HepG2 (cell line): Measurements from ENCODE around the gene KCTD4. TPM values are rescaled to one million over a fixed set of nuclear protein-coding genes. Genes with fewer than 3 reads are reported as not detected.

Source experiments
- ATAC-seq: fragments of 200-7000 bp; cut with Tn5 transposase; 3 replicates; pipeline ENCODE4 v1.9.1; 2020; ENCODE audit warnings: mild to moderate bottlenecking, moderate library complexity
- BruUV-seq: library from RNA; stranded (reverse); fragments of 400-500 nt; replicated peaks from 2 replicates; lab custom pipeline; 2021; lab: Mats Ljungman, UMichigan
- CTCF ChIA-PET: fragments of 300-600 bp; formaldehyde crosslinking; extraction: SDS; loops from one replicate; lab custom pipeline; 2021; ENCODE audit warnings: low total read pairs, inconsistent platforms, low intra/inter-chr PET ratio; lab: Yijun Ruan, JAX
- POLR2A ChIA-PET: fragments of 350-600 bp; sonication (Branson Sonifier 250); formaldehyde crosslinking; loops from one replicate; lab custom pipeline; 2020; ENCODE audit warnings: antibody characterized with exemption, inconsistent platforms; lab: Yijun Ruan, JAX
- DNase-seq: peaks from one replicate; pipeline ENCODE4 v3.0.0-alpha.2; 2015; ENCODE audit warnings: low spot score
- FAIRE-seq: peaks from 3 replicates; lab custom pipeline; 2011; peaks lifted over from hg19 to GRCh38; lab: Jason Lieb, UNC
- H2AFZ ChIP-seq: one replicate; pipeline ENCODE4 v1.6.1; 2011; ENCODE audit warnings: low read length, inconsistent platforms
- H3K27ac ChIP-seq: fragments of 300-600 bp; 3 replicates; pipeline ENCODE4 v1.8.0; 2011; ENCODE audit warnings: mixed run types, mild to moderate bottlenecking, mixed read lengths, low read length, inconsistent platforms; ENCODE audit not compliant: insufficient read depth; ENCODE audit errors: extremely low read length
- H3K27me3 ChIP-seq, 2 experiments: fragments of 200-600 bp in 1 of 2; 2 replicates in 1 of 2; 3 replicates in 1 of 2; pipeline versions ENCODE4 v1.6.0 to v1.8.0; 2011; ENCODE audit warnings: low read length in 2 of 2, mild to moderate bottlenecking in 2 of 2, moderate library complexity in 2 of 2, inconsistent platforms in 1 of 2; ENCODE audit not compliant: insufficient read depth in 2 of 2, control insufficient read depth in 1 of 2
- H3K36me3 ChIP-seq, 2 experiments: fragments of 200-600 bp in 1 of 2; replicated peaks in 1 of 2; 2 replicates in 1 of 2; 3 replicates in 1 of 2; pipeline versions ENCODE4 v1.5.1 to v1.8.0; 2011; ENCODE audit warnings: low read length in 2 of 2, inconsistent platforms in 1 of 2; ENCODE audit not compliant: insufficient read depth in 2 of 2, control insufficient read depth in 1 of 2
- H3K4me1 ChIP-seq: 2 replicates; pipeline ENCODE4 v1.5.1; 2012; ENCODE audit warnings: low read length, inconsistent platforms; ENCODE audit not compliant: insufficient read depth
- H3K4me2 ChIP-seq: 2 replicates; pipeline ENCODE4 v1.6.0; 2011; ENCODE audit warnings: low read depth, low read length, inconsistent platforms
- H3K4me3 ChIP-seq, 3 experiments: fragments of 200-600 bp in 1 of 3; sonication (generic), shearing (Covaris generic) in 1 of 3; replicated peaks in 1 of 3; 2 replicates each; pipeline ENCODE4 v1.5.1; 2011 to 2016; ENCODE audit warnings: low read length in 3 of 3, inconsistent platforms in 2 of 3, low read depth in 2 of 3, mild to moderate bottlenecking in 2 of 3, control low read depth in 1 of 3, mixed read lengths in 1 of 3; ENCODE audit not compliant: insufficient read depth in 1 of 3
- H3K79me2 ChIP-seq: one replicate; pipeline ENCODE4 v1.6.1; 2011; ENCODE audit warnings: low read length, inconsistent platforms; ENCODE audit not compliant: insufficient read depth
- H3K9ac ChIP-seq: 2 replicates; pipeline ENCODE4 v1.6.0; 2011; ENCODE audit warnings: mild to moderate bottlenecking, low read depth, low read length, inconsistent platforms; ENCODE audit not compliant: insufficient read depth
- H3K9me3 ChIP-seq: 2 replicates; pipeline ENCODE4 v1.5.1; 2012; ENCODE audit warnings: mild to moderate bottlenecking, low read length
- H4K20me1 ChIP-seq: 2 replicates; pipeline ENCODE4 v1.6.0; 2011; ENCODE audit warnings: inconsistent platforms, mild to moderate bottlenecking, low read length, moderate library complexity; ENCODE audit not compliant: insufficient read depth
- CBX5 ChIP-seq: sonication (generic); formaldehyde crosslinking; IDR thresholded peaks from 2 replicates; pipeline ENCODE4 v1.4.0; 2020; ENCODE audit warnings: missing genetic modification reagents, borderline replicate concordance
- CC2D1A ChIP-seq: sonication (generic); formaldehyde crosslinking; IDR thresholded peaks from 2 replicates; pipeline ENCODE4 v1.8.1; 2023; ENCODE audit warnings: mild to moderate bottlenecking, missing genetic modification reagents
- ZBTB10 ChIP-seq: sonication (generic); formaldehyde crosslinking; IDR thresholded peaks from 2 replicates; pipeline ENCODE4 v1.4.0; 2020; ENCODE audit warnings: missing genetic modification reagents, borderline replicate concordance
- ZFX ChIP-seq: sonication (generic); formaldehyde crosslinking; IDR thresholded peaks from 2 replicates; pipeline ENCODE4 v1.4.0; 2020; ENCODE audit warnings: mild to moderate bottlenecking, low read depth, missing genetic modification reagents, moderate library complexity
- WGBS: methylation state at CpG from one replicate; pipeline ENCODE4 v1.1.6; 2017; ENCODE audit warnings: low lambda C conversion rate; 5-methylcytosine and 5-hydroxymethylcytosine counted together
- in situ Hi-C: cut with HindIII; loops from 2 replicates; pipeline ENCODE4 v1.10.0; 2017; ENCODE audit warnings: low pct_unique_long_range_greater_than_20kb; ENCODE audit not compliant: extremely low pct_ligation_motif_present
- intact Hi-C: fragments of 100-400 bp; cut with micrococcal nuclease; formaldehyde crosslinking; loops from one replicate; pipeline ENCODE4 v1.10.0; 2022; ENCODE audit not compliant: unreplicated experiment
- polyA plus RNA-seq, 8 experiments: library from polyadenylated mRNA; depleted of rRNA in 3 of 8; stranded (reverse) in 7 of 8; unstranded in 1 of 8; fragments of >200 nt; fragmentation: Illumina TruSeq in 4 of 8; extraction: Trizol in 4 of 8; gene quantifications; 2 replicates each; pipeline versions ENCODE4 v1.2.1 to v1.2.3, GENCODE V29; 2011 to 2016; ENCODE audit warnings: low read depth in 4 of 8, missing spikeins in 1 of 8, mixed read lengths in 1 of 8; ENCODE audit not compliant: insufficient read depth in 1 of 8
- total RNA-seq, 5 experiments: library from RNA; depleted of rRNA; stranded (reverse); fragments of >200 nt; fragmentation: Illumina TruSeq; extraction: Trizol; gene quantifications; 2 replicates each; pipeline ENCODE4 v1.2.3, GENCODE V29; 2016; ENCODE audit warnings: low read depth in 1 of 5

Gene KCTD4
- total and polyA plus RNA-seq, 2 of the 13 experiments (the other 11 are each of a cell fraction or from before 2014, with no cell fraction given) = not detected

- no peak for TF ChIP-seq ZBTB10 (CRISPR knock-in tag)
- no peak for TF ChIP-seq ZFX
Observed at GRCh38 chr13:45162194-45162593, 38.7 kb downstream of the KCTD4 start (continued).

- intact Hi-C loops (no loop called here), in situ Hi-C loops (no loop called here)
- H4K20me1 ChIP-seq = no peaks in the 10 kb centered on the region; the same call in 1 of the 2 replicates
- POLR2A ChIA-PET = no interaction called here
- no peaks in the 10 kb centered on the region for H3K4me1 ChIP-seq
- ATAC-seq (no peak), FAIRE-seq (no peak), DNase-seq (no peak)
- CTCF ChIA-PET = no interaction called here
- H3K27ac ChIP-seq = no peak overlapping the region
- no peak overlapping the region for H3K9ac ChIP-seq
- H3K4me2 ChIP-seq = no peak overlapping the region
- WGBS = 98% methylated on average over 7 of the region's 7 CpGs
- no peak overlapping the region for H3K4me3 ChIP-seq
- H3K27me3 ChIP-seq = no peaks in the 10 kb centered on the region
- no TSS peak for BruUV-seq
- H2AFZ ChIP-seq = no peak overlapping the region
- no peaks in the 10 kb centered on the region for H3K9me3 ChIP-seq
- peaks cover 3 to 17% of the 10 kb centered on the region in 2 experiments; a peak in 4 of 5 replicates for H3K36me3 ChIP-seq
- H3K79me2 ChIP-seq = no peaks in the 10 kb centered on the region
- no peak for TF ChIP-seq CC2D1A (CRISPR knock-in tag)
- TF ChIP-seq CBX5 (CRISPR knock-in tag) = no peak
Observed at GRCh38 chr13:45156565-45157361, 44.1 kb downstream of the KCTD4 start.
